ENCODE results near the gene TC2N. TPM values are rescaled to one million over a fixed set of nuclear protein-coding genes. Genes with fewer than 3 reads are reported as not detected.

TC2N gene
- total RNA-seq, 6 experiments from 2014 or later, result 0.10 to 0.71 (median 0.33) TPM

DNA sequence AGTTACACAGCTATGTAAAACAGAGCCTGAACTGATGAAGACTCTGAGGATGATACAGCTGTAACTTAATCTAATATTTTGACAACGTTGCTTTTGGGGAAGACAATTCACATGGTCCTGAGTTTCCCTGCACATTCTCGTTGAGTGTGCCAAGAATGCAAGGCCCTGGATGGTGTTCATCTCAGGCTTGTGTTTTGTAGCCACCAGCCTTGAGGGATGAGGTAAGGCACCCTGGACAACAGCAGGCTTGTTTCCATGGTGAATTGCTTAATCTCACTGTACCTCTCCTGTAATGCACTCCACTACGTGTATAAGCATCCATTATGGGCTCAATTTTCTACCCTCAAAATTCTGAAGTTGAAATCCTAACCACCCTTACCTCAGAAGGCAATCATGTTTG lies 137.6 kb downstream of the TC2N start:
- TF ChIP-seq, protein P1, sequence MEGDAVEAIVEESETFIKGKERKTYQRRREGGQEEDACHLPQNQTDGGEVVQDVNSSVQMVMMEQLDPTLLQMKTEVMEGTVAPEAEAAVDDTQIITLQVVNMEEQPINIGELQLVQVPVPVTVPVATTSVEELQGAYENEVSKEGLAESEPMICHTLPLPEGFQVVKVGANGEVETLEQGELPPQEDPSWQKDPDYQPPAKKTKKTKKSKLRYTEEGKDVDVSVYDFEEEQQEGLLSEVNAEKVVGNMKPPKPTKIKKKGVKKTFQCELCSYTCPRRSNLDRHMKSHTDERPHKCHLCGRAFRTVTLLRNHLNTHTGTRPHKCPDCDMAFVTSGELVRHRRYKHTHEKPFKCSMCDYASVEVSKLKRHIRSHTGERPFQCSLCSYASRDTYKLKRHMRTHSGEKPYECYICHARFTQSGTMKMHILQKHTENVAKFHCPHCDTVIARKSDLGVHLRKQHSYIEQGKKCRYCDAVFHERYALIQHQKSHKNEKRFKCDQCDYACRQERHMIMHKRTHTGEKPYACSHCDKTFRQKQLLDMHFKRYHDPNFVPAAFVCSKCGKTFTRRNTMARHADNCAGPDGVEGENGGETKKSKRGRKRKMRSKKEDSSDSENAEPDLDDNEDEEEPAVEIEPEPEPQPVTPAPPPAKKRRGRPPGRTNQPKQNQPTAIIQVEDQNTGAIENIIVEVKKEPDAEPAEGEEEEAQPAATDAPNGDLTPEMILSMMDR (IDR thresholded peaks at IDR 0.05), result no peak
- no peaks in the 10 kb centered on the region for H3K36me3 Mint-ChIP-seq (ENCODE audit: low read depth)
- H3K9me3 Mint-ChIP-seq, result no peaks in the 10 kb centered on the region; the same call in 1 of the 2 replicates
- H3K4me3 Mint-ChIP-seq, result no peak overlapping the region
- H3K4me1 Mint-ChIP-seq (ENCODE audit: low read depth), result peaks cover 13% of the 10 kb centered on the region; the same call in 1 of the 2 replicates
- H3K27me3 Mint-ChIP-seq (ENCODE audit: insufficient read depth), result no peaks in the 10 kb centered on the region; the same call in 1 of the 2 replicates
- H3K27ac Mint-ChIP-seq, result no peak overlapping the region
- no peak for DNase-seq

Other genes with a start within 250 kb of the TC2N start
- gene CATSPERB, start 135.4 kb downstream of the TC2N start, total RNA-seq (2021; fragmentation: NEBNext Ultra II Directional; extraction: Animal tissue kit (Norgen Biotek cat#: 25700)), result not detected
- gene FBLN5, start 80.2 kb upstream of the TC2N start, total RNA-seq (2021; fragmentation: NEBNext Ultra II Directional; extraction: Animal tissue kit (Norgen Biotek cat#: 25700)), result 100 to 1,000 TPM; 127 to 242 (median 205) TPM
- 10 to 100 TPM; 54.6 to 62.0 (median 58.9) TPM for gene TRIP11, start 172.5 kb upstream of the TC2N start, total RNA-seq (2021; fragmentation: NEBNext Ultra II Directional; extraction: Animal tissue kit (Norgen Biotek cat#: 25700))
- 10 to 100 TPM; 18.5 to 22.4 (median 21.6) TPM for gene ATXN3, start 239.0 kb upstream of the TC2N start, total RNA-seq (2021; fragmentation: NEBNext Ultra II Directional; extraction: Animal tissue kit (Norgen Biotek cat#: 25700))

Measured in HFFc6 (cell line).